Bronchial epithelial cell (primary cell): ENCODE data around the gene CACNB1. TPM values are rescaled to one million over a fixed set of nuclear protein-coding genes. Genes with fewer than 3 reads are reported as not detected.

Source experiments
- DNase-seq: peaks from one replicate; pipeline ENCODE4 v3.0.0-alpha.2; 2010; ENCODE audit warnings: low read depth
- FAIRE-seq: peaks from 2 replicates; lab custom pipeline; 2011; peaks lifted over from hg19 to GRCh38; lab: Jason Lieb, UNC
- H3K27me3 ChIP-seq: 2 replicates; pipeline ENCODE4 v1.5.1; 2011; ENCODE audit warnings: low read length; ENCODE audit not compliant: control insufficient read depth, insufficient read depth
- H3K36me3 ChIP-seq: 2 replicates; pipeline ENCODE4 v1.5.1; 2011; ENCODE audit warnings: low read length; ENCODE audit not compliant: control insufficient read depth, insufficient read depth
- H3K4me3 ChIP-seq: 2 replicates; pipeline ENCODE4 v1.5.1; 2011; ENCODE audit warnings: mild to moderate bottlenecking, low read depth, low read length, control low read depth
- CTCF ChIP-seq: IDR thresholded peaks from 2 replicates; pipeline ENCODE4 v1.5.1; 2011; ENCODE audit warnings: mild to moderate bottlenecking, moderate library complexity, low read length, control low read depth, inconsistent platforms; ENCODE audit not compliant: insufficient read depth, severe bottlenecking
- total RNA-seq: library from RNA; depleted of rRNA; stranded (reverse); fragments of >200 nt; gene quantifications from 2 replicates; pipeline ENCODE4 v1.2.1, GENCODE V29; 2014

CACNB1 gene
- total RNA-seq, 1 donor from 2014 or later = 4.7 TPM

GRCh38 chr17:39236450-39236927 is 39.0 kb upstream of the CACNB1 start:
- Histone ChIP-seq H3K4me3 (no peak overlapping the region), H3K36me3 (no peaks in the 10 kb centered on the region), H3K27me3 (peaks cover 2% of the 10 kb centered on the region)
- DNase-seq (no peak), FAIRE-seq (no peak)
- TF ChIP-seq CTCF = no peak

GRCh38 chr17:39235555-39236449 is 38.3 kb upstream of the CACNB1 start:
- peak; percentile 86 for TF ChIP-seq CTCF
- FAIRE-seq = no peak
- peak; percentile 57 for DNase-seq
- Histone ChIP-seq H3K36me3 (no peaks in the 10 kb centered on the region), H3K4me3 (no peak overlapping the region), H3K27me3 (peaks cover 3% of the 10 kb centered on the region)

- H3K36me3 ChIP-seq = no peaks in the 10 kb centered on the region
- DNase-seq (no peak), FAIRE-seq (no peak)
- TF ChIP-seq CTCF = peak; percentile 87
- H3K4me3 ChIP-seq = no peak overlapping the region
- H3K27me3 ChIP-seq = peaks cover 6% of the 10 kb centered on the region
Measured at GRCh38 chr17:39231591-39232551, 34.4 kb upstream of the CACNB1 start.

- no peak for TF ChIP-seq CTCF
- peaks cover 13% of the 10 kb centered on the region for H3K27me3 ChIP-seq
Measured at GRCh38 chr17:39231091-39231561, 33.7 kb upstream of the CACNB1 start.

GRCh38 chr17:39230361-39230760 is 32.9 kb upstream of the CACNB1 start:
- H3K27me3 ChIP-seq = peaks cover 19% of the 10 kb centered on the region
- no peak overlapping the region for H3K4me3 ChIP-seq
- TF ChIP-seq CTCF = no peak
- DNase-seq (no peak), FAIRE-seq (no peak)
- H3K36me3 ChIP-seq = no peaks in the 10 kb centered on the region

More at GRCh38 chr17:39231091-39231561, 33.7 kb upstream of the CACNB1 start:
- FAIRE-seq = no peak
- Histone ChIP-seq H3K4me3 (no peak overlapping the region), H3K36me3 (no peaks in the 10 kb centered on the region)
- no peak for DNase-seq
